Upper lobe of left lung (tissue), 4 donors: ENCODE data around the gene CARMIL1.

Source experiments
- CTCF ChIP-seq, 6 experiments: fragments of 450-650 bp in 4 of 6; fragments of 200-600 bp in 2 of 6; sonication (generic) in 2 of 6; IDR thresholded peaks; one replicate each; pipeline ENCODE4 v1.5.1; 2016 to 2019; ENCODE audit warnings: antibody characterized with exemption in 6 of 6
- EP300 ChIP-seq, 4 donors: sonication (generic); formaldehyde crosslinking; IDR thresholded peaks; one replicate each; pipeline ENCODE4 v1.5.1; 2017; ENCODE audit warnings: antibody characterized with exemption in 4 of 4, control low read depth in 2 of 4
- POLR2A ChIP-seq, 4 donors: fragments of 450-650 bp; IDR thresholded peaks; one replicate each; pipeline ENCODE4 v1.5.1; 2016 to 2017; ENCODE audit warnings: antibody characterized with exemption in 4 of 4, mild to moderate bottlenecking in 2 of 4
- POLR2AphosphoS5 ChIP-seq, 2 donors: sonication (generic); formaldehyde crosslinking; IDR thresholded peaks; one replicate each; pipeline ENCODE4 v1.5.1; 2017; ENCODE audit warnings: antibody characterized with exemption in 2 of 2

DNA sequence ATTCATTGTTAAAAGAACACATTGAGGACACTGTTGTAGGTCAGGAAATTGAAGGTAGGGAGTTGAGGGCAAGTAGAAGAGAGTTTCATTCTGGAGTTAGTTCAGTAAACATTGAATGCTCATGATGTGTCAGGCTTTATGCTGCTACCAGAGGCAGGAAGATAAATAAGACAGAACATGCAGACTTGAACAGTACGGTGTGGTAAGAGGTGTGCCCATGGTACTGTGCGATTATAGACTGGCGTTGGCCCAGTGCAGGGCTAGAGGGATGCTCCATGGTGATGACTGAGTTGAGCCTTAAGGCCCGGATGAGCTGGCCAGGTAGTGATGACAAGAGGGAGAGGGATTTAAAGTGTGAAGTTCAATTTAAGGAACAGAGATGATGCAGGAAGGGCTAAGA lies 50.8 kb downstream of the CARMIL1 start:
- TF ChIP-seq EP300 (IDR thresholded peaks at IDR 0.05) (no peak), POLR2AphosphoS5 (IDR thresholded peaks at IDR 0.05) (no peak), CTCF (IDR thresholded peaks at IDR 0.05) (no peak), POLR2A (IDR thresholded peaks at IDR 0.05) (no peak)
